Cardiac fibroblast (primary cell): Measurements from ENCODE around the gene TMEM135.
A peak's percentile ranks its signal among the peaks of the same experiment; 100 is the strongest.

Experiments
- DNase-seq, 2 donors: peaks; one replicate each; pipeline versions ENCODE4 v3.0.0 to v3.0.0-alpha.2; 2010; ENCODE audit warnings: low read depth in 2 of 2
- H3K4me3 ChIP-seq, 2 donors: replicated peaks in 1 of 2; 1 replicate in 1 of 2; 2 replicates in 1 of 2; pipeline ENCODE4 v1.5.1; 2011; ENCODE audit warnings: low read depth in 2 of 2, low read length in 2 of 2, mild to moderate bottlenecking in 2 of 2, moderate library complexity in 1 of 2
- TF ChIP-seq, protein P1 (sequence below): IDR thresholded peaks from one replicate; pipeline ENCODE4 v1.5.1; 2011; ENCODE audit warnings: low read depth, mild to moderate bottlenecking, low read length, inconsistent platforms

TMEM135 gene

DNA sequence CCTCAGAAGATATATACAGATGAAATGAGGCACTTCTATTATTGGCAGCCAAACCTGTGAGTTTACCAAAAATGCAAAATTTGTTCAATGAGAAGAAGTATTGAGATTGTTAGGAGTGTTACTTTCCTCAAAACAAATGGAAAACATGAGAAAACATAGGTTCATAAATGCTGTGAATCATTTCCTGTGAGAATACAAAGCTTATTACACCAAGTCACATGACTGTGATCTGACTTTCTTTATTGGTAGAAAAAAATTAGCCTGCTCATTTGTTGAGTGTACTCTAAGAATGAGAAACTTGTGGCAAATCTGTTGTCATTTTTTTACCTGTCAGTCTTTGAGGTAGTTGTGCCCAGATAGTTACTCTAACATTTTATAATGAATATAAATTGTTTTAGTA, 215.1 kb downstream of the TMEM135 start:
- no peak overlapping the region for H3K4me3 ChIP-seq
- DNase-seq = peak in 1 of 2 donors; percentile 54
- TF ChIP-seq, protein P1, sequence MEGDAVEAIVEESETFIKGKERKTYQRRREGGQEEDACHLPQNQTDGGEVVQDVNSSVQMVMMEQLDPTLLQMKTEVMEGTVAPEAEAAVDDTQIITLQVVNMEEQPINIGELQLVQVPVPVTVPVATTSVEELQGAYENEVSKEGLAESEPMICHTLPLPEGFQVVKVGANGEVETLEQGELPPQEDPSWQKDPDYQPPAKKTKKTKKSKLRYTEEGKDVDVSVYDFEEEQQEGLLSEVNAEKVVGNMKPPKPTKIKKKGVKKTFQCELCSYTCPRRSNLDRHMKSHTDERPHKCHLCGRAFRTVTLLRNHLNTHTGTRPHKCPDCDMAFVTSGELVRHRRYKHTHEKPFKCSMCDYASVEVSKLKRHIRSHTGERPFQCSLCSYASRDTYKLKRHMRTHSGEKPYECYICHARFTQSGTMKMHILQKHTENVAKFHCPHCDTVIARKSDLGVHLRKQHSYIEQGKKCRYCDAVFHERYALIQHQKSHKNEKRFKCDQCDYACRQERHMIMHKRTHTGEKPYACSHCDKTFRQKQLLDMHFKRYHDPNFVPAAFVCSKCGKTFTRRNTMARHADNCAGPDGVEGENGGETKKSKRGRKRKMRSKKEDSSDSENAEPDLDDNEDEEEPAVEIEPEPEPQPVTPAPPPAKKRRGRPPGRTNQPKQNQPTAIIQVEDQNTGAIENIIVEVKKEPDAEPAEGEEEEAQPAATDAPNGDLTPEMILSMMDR = no peak

GRCh38 chr11:87254562-87254961, 216.8 kb downstream of the TMEM135 start:
- TF ChIP-seq, protein P1 = no peak
- H3K4me3 ChIP-seq = no peak overlapping the region
- DNase-seq = no peak

DNA sequence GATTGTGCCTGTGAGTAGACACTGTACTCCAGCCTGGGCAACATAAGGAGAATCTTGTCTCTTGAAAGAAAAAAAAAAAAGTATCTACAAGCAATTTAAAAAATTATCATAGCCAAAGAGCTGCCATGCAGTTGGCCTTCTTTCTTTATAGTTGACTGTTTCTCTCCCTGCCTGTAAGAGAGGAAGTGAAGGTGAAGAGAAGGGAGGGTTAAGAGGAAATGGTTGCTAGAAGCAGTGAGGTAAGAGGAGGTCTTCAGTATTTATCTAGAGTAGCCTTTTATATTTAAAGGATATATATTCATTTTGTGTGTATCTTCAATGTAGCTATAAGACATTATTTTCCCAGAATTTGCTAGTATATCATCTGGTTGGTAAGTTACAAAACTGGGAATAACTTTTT, 217.9 kb downstream of the TMEM135 start:
- TF ChIP-seq, protein P1 = no peak
- DNase-seq = no peak
- H3K4me3 ChIP-seq = no peak overlapping the region

GRCh38 chr11:87256694-87257340, 219.1 kb downstream of the TMEM135 start:
- TF ChIP-seq, protein P1 = no peak
- no peak overlapping the region for H3K4me3 ChIP-seq

DNA sequence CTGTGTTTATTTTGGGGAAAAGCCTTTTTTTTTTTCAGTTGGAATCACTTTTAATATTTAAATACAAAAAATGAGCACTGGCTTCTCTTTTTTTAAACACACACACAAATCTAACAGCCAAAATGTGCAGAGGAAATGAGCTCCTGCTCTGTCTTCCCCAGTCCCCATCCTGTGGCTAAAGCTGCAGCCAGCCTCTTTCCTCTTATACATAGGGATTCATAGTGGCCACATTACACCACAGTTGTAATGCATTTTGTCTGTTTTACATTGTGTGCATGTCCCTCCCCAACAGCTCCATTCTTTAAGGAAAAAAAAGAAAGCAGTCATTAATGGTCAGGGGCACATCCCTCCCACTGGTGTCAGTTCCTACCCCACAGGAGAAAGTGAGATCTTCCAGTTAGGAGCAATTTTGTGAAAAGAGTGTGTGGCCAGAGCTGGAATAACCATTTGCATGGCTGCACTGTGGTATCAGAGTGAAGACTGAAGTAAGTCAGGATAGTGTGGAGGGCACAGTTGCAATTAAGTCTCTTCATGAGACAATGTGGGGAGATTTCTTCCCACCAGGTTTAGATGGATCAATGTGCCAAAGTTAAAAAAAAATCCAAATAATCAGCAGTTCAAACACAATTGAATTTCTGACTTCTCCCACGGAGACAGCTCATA, 220.6 kb downstream of the TMEM135 start:
- DNase-seq = no peak
- no peak overlapping the region for H3K4me3 ChIP-seq
- TF ChIP-seq, protein P1 = no peak

More at GRCh38 chr11:87256694-87257340, 219.1 kb downstream of the TMEM135 start:
- no peak for DNase-seq

- TF ChIP-seq, protein P1 = no peak
- DNase-seq = no peak
- no peak overlapping the region for H3K4me3 ChIP-seq
Measured at GRCh38 chr11:87259736-87260135, 222.0 kb downstream of the TMEM135 start.

DNA sequence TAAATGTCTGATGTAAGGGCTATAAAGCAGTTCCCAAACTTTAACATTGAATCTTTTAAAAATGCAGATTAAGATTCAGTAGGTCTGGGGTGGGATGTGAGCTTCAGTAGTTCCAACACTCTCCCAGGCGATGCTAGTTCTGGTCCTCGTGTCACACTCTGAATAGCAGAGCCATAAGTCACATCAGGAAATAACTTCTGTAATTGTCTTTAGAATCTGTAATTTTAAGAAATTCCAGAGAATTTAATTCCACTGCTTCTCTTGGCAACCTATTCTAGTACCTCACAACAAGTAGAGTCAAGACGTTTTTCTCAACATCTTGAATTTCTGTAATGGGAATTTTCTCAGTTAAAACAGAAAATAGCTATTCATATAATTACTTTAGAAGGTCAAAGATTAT, 223.1 kb downstream of the TMEM135 start:
- peak in 1 of 2 donors; percentile 61 for DNase-seq
- H3K4me3 ChIP-seq = no peak overlapping the region
- TF ChIP-seq, protein P1 = no peak
